PC-3 (cell line): ENCODE measurements around the gene FAM72B. TPM values are rescaled to one million over a fixed set of nuclear protein-coding genes. Genes with fewer than 3 reads are reported as not detected.
A peak's percentile ranks its signal among the peaks of the same experiment; 100 is the strongest.
"Not testable (repeated sequence)": the region's sequence is repeated elsewhere in the genome, so short reads cannot be mapped to it uniquely, and the experiment has no call there.

Experiments used
- ATAC-seq: fragments of 200-7000 bp; cut with Tn5 transposase; 2 replicates; pipeline ENCODE4 v1.9.1; 2020; ENCODE audit warnings: mild to moderate bottlenecking, moderate library complexity
- BruUV-seq: library from RNA; stranded (reverse); fragments of 400-500 nt; replicated peaks from 2 replicates; lab custom pipeline; 2021; lab: Mats Ljungman, UMichigan
- CTCF ChIA-PET: fragments of 300-600 bp; sonication (Branson Sonifier 250); formaldehyde crosslinking; loops from one replicate; lab custom pipeline; 2022; ENCODE audit warnings: antibody characterized with exemption; lab: Charles Lee
- POLR2A ChIA-PET: fragments of 300-600 bp; sonication (Branson Sonifier 250); formaldehyde crosslinking; loops from one replicate; lab custom pipeline; 2022; ENCODE audit warnings: antibody characterized with exemption; ENCODE audit not compliant: unreplicated experiment; lab: Charles Lee
- DNase-seq: peaks from one replicate; pipeline ENCODE4 v3.0.0-alpha.2; 2015
- H2AFZ ChIP-seq: fragments of 300-600 bp; sonication (generic); 2 replicates; pipeline ENCODE4 v1.6.0; 2016; ENCODE audit warnings: antibody characterized with exemption, low read length
- H3F3A ChIP-seq: fragments of 300-600 bp; sonication (generic); one replicate; pipeline ENCODE4 v1.6.0; 2017; ENCODE audit warnings: antibody characterized with exemption, low read length, control low read depth, mild to moderate bottlenecking; ENCODE audit not compliant: unreplicated experiment
- H3K27ac ChIP-seq: fragments of 300-600 bp; sonication (generic); 2 replicates; pipeline ENCODE4 v1.5.1; 2016; ENCODE audit warnings: mild to moderate bottlenecking, low read length
- H3K27me3 ChIP-seq: fragments of 300-600 bp; sonication (generic); 2 replicates; pipeline ENCODE4 v1.6.1; 2016; ENCODE audit warnings: low read length, mixed read lengths
- H3K36me3 ChIP-seq: fragments of 300-600 bp; sonication (generic); 2 replicates; pipeline ENCODE4 v1.6.1; 2016; ENCODE audit warnings: low read depth, mixed run types, low read length, mixed read lengths
- H3K4me1 ChIP-seq: fragments of 300-600 bp; sonication (generic); 2 replicates; pipeline ENCODE4 v1.5.1; 2016; ENCODE audit warnings: low read length; ENCODE audit not compliant: insufficient read depth
- H3K4me2 ChIP-seq: fragments of 300-600 bp; sonication (generic); 2 replicates; pipeline ENCODE4 v1.6.0; 2016; ENCODE audit warnings: low read length
- H3K4me3 ChIP-seq: fragments of 300-600 bp; sonication (generic); 2 replicates; pipeline ENCODE4 v1.5.1; 2016; ENCODE audit warnings: mild to moderate bottlenecking, low read length, mixed read lengths
- H3K79me2 ChIP-seq: fragments of 300-600 bp; sonication (generic); 2 replicates; pipeline ENCODE4 v1.6.1; 2017; ENCODE audit warnings: low read length, mixed read lengths
- H3K9ac ChIP-seq: fragments of 300-600 bp; sonication (generic); 2 replicates; pipeline ENCODE4 v1.6.0; 2016; ENCODE audit warnings: mild to moderate bottlenecking, low read length
- H3K9me2 ChIP-seq: fragments of 300-600 bp; sonication (generic); replicated peaks from 2 replicates; pipeline ENCODE4 v1.6.1; 2016; ENCODE audit warnings: mixed run types, low read length, mixed read lengths
- H3K9me3 ChIP-seq: fragments of 300-600 bp; sonication (generic); 2 replicates; pipeline ENCODE4 v1.6.1; 2016; ENCODE audit warnings: low read length, mixed read lengths
- H4K20me1 ChIP-seq: fragments of 300-600 bp; sonication (generic); 2 replicates; pipeline ENCODE4 v1.6.1; 2016; ENCODE audit warnings: low read length, mixed read lengths
- intact Hi-C: fragments of 100-400 bp; cut with micrococcal nuclease; formaldehyde crosslinking; loops from 2 replicates; pipeline ENCODE4 v1.9.0; 2023
- total RNA-seq: library from RNA; depleted of rRNA; stranded (reverse); fragments of >200 nt; gene quantifications from 2 replicates; pipeline ENCODE4 v1.2.3, GENCODE V29; 2014

The FAM72B gene
- total RNA-seq, 1 experiment from 2014 or later = 11.6 TPM

- ATAC-seq, H3K9me3 ChIP-seq, H3K36me3 ChIP-seq, H3K27ac ChIP-seq, POLR2A ChIA-PET, H4K20me1 ChIP-seq, BruUV-seq, H3F3A ChIP-seq, H3K9ac ChIP-seq, H3K27me3 ChIP-seq, H3K9me2 ChIP-seq, CTCF ChIA-PET, DNase-seq, H2AFZ ChIP-seq, H3K4me1 ChIP-seq, intact Hi-C loops, H3K4me2 ChIP-seq, H3K4me3 ChIP-seq, H3K79me2 ChIP-seq: not testable (repeated sequence)
Measured at GRCh38 chr1:121200985-121201981, 17.1 kb upstream of the FAM72B start.

GRCh38 chr1:121200232-121200631 lies 16.1 kb upstream of the FAM72B start:
- H3K9me2 ChIP-seq, H2AFZ ChIP-seq, H4K20me1 ChIP-seq, H3K9me3 ChIP-seq, H3K4me3 ChIP-seq, H3K4me1 ChIP-seq, CTCF ChIA-PET, H3K27ac ChIP-seq, POLR2A ChIA-PET, DNase-seq, H3K9ac ChIP-seq, H3K36me3 ChIP-seq, H3F3A ChIP-seq, intact Hi-C loops, H3K79me2 ChIP-seq, H3K27me3 ChIP-seq, ATAC-seq, H3K4me2 ChIP-seq, BruUV-seq: not testable (repeated sequence)

DNA sequence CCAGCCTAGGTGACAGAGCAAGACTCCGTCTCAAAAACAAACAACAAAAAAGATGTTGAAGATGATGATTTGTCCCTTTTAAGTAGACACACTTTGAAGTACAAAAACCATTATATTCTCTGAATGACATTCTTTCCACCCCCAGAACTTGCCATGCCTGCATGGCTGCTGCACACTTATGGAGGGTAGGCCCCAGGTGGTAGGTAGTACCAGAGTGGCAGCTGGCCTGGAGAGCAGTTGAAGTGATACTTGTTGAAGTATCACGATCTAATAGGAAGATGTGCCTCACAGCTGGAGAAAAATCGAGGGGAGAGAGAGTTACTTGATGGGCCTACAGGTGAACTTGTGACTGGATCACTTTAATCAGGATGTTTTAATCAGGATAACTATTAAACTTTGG lies 15.6 kb upstream of the FAM72B start:
- not testable (repeated sequence) for BruUV-seq, H3K4me2 ChIP-seq

DNA sequence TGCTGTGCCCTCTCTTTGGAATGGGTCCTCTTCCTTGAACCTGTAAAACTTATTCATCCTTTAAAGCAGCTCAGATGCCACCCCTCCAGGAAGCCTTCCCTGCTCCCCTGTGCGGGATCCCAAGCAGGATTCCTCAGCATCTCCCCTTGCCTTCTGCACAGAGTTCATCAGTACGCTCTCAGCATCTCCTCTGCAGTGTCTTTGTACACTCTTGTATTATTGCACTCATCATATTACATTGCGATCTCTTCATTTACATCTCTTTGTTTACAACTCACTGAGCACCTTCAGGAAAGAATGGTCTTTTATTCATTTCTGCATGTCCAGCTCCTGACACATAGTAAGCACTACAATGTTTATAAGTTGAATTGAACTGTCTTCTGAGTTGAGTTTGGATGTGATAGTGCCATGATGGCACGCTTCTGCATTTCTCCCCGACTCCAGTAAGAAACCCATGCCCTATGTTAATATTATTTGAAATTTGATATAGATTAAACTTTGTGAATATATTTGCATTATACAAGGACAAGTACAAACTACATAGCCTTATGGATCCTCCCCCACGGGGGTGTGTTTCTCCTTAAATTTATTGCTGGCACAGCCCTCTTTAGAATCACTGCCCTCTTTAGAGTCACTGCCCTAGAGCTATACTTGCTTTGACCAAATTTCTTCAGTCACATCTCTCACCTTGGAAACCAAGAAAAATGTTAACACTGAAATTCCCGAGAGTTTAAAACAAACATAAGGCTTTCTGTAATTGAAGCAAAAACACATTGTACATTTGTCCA lies 13.1 kb upstream of the FAM72B start:
- H3K27ac ChIP-seq, H3K4me1 ChIP-seq, H3K79me2 ChIP-seq, DNase-seq, H3K36me3 ChIP-seq, H2AFZ ChIP-seq, H4K20me1 ChIP-seq, BruUV-seq, H3K4me2 ChIP-seq, H3K4me3 ChIP-seq, H3K9ac ChIP-seq, POLR2A ChIA-PET, CTCF ChIA-PET, intact Hi-C loops, H3K9me3 ChIP-seq, H3K27me3 ChIP-seq, ATAC-seq, H3F3A ChIP-seq, H3K9me2 ChIP-seq: not testable (repeated sequence)

More for the DNA sequence above, 15.6 kb upstream of the FAM72B start:
- H3F3A ChIP-seq, H3K4me1 ChIP-seq, H4K20me1 ChIP-seq, H3K27ac ChIP-seq, CTCF ChIA-PET, DNase-seq, ATAC-seq, H3K9me2 ChIP-seq, H3K36me3 ChIP-seq, H3K79me2 ChIP-seq, H3K9me3 ChIP-seq, H2AFZ ChIP-seq, POLR2A ChIA-PET, intact Hi-C loops, H3K27me3 ChIP-seq, H3K9ac ChIP-seq, H3K4me3 ChIP-seq: not testable (repeated sequence)

GRCh38 chr1:121192512-121192911 lies 8.4 kb upstream of the FAM72B start:
- H2AFZ ChIP-seq, H3K4me3 ChIP-seq, H3K9ac ChIP-seq, H4K20me1 ChIP-seq, CTCF ChIA-PET, POLR2A ChIA-PET, ATAC-seq, H3F3A ChIP-seq, BruUV-seq, DNase-seq, H3K4me2 ChIP-seq, H3K36me3 ChIP-seq, H3K9me2 ChIP-seq, H3K9me3 ChIP-seq, H3K27ac ChIP-seq, H3K27me3 ChIP-seq, intact Hi-C loops, H3K4me1 ChIP-seq, H3K79me2 ChIP-seq: not testable (repeated sequence)

GRCh38 chr1:121187914-121188313 lies 3.8 kb upstream of the FAM72B start:
- H3K4me1 ChIP-seq, H2AFZ ChIP-seq, H3K9me3 ChIP-seq, BruUV-seq, intact Hi-C loops, H3F3A ChIP-seq, H3K27me3 ChIP-seq, POLR2A ChIA-PET, H3K27ac ChIP-seq, H3K79me2 ChIP-seq, ATAC-seq, H3K9ac ChIP-seq, CTCF ChIA-PET, H3K36me3 ChIP-seq, H3K4me3 ChIP-seq, H3K9me2 ChIP-seq, H4K20me1 ChIP-seq: not testable (repeated sequence)
- H3K4me2 ChIP-seq = peak overlapping the region; percentile 34
- peak; percentile 0 for DNase-seq
